HG02870 (cell line): ENCODE measurements around the gene CAPRIN2.

ENCODE experiments used
- ATAC-seq: cut with Tn5 transposase; IDR thresholded peaks from one replicate; pipeline ENCODE4 v1.9.1; 2021; ENCODE audit warnings: mild to moderate bottlenecking, moderate library complexity; ENCODE audit not compliant: unreplicated experiment

The CAPRIN2 gene

DNA sequence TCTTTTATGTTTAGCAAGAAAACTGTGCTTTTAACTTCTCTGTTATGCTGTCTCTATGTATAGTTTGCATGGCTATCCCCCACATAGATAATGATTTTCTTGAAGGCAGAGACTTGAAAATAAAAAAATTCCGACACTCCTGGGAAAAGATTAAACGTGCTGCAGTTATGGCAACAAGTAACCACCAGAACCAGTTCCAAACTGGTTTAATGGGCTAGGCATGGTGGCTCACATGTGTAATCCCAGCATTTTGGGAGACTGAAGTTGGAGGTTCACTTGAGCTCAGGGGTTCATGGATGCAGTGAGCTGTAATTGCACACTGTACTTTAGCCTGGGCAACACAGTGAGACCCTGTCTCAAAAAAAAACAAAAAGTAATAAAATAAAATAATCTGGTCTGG lies 15.1 kb upstream of the CAPRIN2 start:
- ATAC-seq = no peak

GRCh38 chr12:30764251-30764650 lies 9.5 kb upstream of the CAPRIN2 start:
- ATAC-seq = no peak

- ATAC-seq = no peak
Observed at GRCh38 chr12:30763053-30763452, 8.3 kb upstream of the CAPRIN2 start.

GRCh38 chr12:30761730-30762129 lies 7.0 kb upstream of the CAPRIN2 start:
- ATAC-seq = no peak

- ATAC-seq = no peak
Observed at GRCh38 chr12:30757316-30757715, 2.6 kb upstream of the CAPRIN2 start.

DNA sequence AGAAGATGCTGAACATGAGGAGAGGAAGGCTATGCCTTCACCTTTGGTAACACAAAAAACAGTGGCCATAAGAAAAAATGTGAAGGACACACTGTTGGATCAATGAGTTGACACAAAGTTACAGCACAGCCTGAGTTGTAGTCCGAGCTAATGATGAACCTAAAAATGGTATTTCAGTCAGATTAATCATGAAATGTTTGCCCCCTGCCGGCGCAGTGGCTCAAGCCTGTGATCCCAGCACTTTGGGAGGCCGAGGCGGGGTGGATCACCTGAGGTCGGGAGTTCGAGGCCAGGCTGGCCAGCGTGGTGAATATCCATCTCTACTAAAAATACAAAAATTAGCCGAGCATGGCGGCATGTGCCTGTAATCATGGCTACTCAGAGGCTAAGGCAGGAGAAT lies 1.3 kb upstream of the CAPRIN2 start:
- no peak for ATAC-seq

DNA sequence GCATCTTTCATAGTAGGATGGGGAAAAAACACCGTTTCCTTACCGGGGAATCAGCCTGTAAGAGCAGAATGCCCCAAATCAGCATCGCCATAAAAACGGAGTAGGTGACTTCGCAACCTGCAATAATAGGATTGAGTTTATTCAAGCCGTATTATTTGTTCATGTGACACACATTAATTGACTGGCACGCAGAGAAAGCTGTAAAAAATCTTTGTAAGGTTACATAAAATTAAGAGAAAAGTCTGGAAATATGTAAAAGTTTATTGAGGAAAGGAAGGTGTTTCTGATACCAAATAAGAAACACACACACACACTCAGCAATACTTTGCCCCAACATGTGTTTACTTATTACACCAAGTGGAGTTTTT lies 628 bp upstream of the CAPRIN2 start:
- ATAC-seq = no peak

DNA sequence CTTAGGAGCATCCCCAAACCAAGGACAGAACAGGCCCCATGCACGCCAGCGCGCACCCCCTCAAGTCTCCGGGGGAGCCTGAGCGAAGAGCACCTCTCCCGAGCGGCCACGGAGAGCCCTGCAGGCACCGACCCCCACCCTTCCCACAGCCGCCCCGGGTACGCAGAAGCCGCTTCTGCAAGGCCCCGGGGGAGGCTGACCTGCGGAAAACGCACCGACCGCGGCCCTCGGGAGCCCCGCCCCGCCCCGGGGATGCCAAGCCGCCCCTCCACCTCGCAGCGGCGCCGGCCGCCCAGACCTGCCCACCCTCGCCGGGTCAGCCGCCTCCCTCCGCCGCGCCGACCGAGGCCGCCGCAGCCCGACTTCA lies 385 bp downstream of the CAPRIN2 start:
- ATAC-seq = peak; percentile 35

DNA sequence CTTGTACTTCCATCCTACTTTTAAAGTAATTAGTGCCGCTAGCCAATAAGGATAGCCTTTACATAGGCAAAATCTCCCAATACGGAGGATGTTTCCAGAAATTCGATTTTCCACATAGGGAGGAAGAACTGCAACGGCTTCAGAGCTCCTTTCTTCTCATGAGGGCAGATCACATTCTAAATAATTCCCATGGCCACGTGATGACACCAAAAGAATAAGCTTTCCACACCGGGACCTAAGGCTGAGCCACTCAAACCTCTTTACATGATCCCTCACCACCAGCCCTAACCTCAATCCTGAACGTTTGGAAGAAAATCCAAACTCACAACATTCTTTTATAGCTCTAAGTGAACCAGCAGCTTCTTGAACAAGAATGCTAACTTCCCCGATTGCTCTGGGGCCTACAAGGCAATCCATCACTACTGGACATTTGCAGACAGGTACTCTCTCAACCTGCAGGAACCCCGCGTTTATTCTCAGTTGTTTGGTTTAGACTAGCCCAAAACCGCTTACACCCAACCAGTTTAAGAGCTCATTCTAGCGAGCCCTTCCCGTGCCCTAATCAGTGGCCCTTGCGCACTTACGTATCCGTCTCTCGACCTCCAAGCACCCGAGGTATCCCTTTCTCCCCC lies 884 bp downstream of the CAPRIN2 start:
- no peak for ATAC-seq

GRCh38 chr12:30753233-30753632 lies 1.5 kb downstream of the CAPRIN2 start:
- ATAC-seq = no peak

GRCh38 chr12:30752255-30752654 lies 2.5 kb downstream of the CAPRIN2 start:
- no peak for ATAC-seq

DNA sequence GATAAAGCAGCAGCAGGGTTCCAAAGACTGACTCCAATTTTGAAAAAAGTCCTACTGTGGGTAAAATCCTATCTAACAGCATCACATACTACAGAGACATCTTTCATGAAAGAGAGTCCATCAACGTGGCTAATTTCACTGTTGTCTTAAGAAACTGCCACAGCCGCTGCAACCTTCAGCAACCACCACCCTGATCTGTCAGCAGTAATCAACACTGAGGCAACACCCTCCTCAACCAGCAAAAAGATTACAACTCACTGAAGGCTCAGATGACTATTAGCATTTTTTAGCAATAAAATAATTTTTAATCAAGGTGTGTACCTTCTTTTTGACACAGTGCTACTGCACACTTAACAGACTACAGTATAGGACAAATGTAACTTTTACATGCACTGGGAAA lies 6.6 kb downstream of the CAPRIN2 start:
- no peak for ATAC-seq

DNA sequence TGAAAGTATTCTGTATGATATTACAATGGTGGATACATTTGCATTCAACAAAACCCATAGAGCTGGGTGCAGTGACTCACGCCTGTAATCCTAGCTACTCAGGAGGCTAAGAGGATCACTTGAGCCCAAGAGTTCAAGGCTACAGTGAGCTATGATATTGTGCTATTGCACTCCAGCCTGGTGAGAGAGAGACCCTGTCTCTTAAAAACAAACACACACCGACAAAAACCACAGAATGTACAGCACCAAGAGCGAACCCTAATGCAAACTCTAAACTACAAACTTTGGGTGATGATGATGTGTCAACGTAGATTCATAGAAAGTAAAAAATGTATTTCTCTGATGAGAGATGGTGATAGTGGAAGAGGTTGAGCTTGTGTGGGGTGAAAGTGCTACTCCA lies 8.6 kb downstream of the CAPRIN2 start:
- no peak for ATAC-seq

GRCh38 chr12:30744321-30744720 lies 10.4 kb downstream of the CAPRIN2 start:
- no peak for ATAC-seq

GRCh38 chr12:30740274-30740673 lies 14.5 kb downstream of the CAPRIN2 start:
- ATAC-seq = no peak

DNA sequence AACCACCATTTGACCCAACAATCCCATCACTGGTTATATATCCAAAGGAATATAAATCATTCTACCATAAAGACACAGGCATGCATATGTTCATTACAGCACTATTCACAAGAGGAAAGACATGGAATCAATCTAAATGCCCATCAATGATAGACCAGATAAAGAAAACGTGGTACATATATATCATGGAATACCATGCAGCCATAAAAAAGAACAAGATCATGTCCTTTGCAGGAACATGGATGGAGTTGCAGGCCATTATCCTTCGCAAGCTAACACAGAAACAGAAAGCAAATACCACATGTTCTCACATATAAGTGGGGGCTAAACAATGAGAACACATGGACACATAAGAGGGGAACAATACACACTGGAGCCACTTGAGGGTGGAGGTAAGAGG lies 15.7 kb downstream of the CAPRIN2 start:
- no peak for ATAC-seq

DNA sequence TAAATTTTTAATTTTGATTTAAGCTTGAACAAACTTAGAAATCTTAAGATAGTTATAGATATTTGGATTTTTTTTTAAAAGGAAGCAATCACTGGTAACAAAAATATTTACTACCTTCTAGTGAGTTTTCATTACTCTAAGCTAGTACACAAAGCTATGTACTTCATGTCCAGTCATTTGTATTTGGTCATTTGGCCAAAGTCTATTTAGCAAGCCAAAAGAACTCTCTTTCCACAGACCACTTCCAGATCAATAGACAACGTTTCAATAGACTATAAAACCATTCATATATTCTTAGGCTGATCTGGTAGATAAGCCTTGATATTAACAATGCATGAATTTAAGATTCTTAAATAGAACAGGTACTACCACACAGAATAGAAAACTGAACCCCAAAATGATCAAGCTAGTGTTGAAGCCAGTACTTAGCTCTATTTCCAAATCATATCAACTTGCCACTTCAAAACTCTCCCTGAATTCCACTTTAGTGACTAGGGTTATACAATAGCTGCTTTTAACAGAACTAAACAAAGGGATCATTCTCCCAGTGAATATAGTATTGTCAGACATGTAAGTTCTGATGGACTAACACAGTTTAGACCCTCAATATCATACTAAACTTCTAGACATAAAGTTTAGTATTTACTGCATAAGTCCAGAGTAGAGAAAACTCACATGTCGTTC lies 21.7 kb downstream of the CAPRIN2 start:
- no peak for ATAC-seq

DNA sequence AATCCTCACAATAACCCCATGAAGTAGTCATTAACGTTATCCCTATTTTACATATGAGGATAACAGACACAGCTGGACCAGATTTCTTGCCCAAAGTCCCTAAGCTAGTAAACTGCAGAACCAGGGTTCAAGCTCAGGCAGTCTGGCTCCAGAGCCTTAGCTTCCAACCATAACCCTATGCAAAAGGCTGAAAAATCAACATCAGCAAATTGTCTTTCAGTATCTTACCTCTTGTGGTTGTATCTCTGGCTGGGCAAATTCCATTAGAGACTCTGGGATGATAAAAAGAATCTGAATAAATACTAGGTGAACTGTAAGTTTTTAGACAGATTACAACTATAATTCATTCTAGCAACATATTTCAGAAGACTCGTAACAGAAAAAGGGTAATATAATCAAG lies 24.7 kb downstream of the CAPRIN2 start:
- no peak for ATAC-seq

DNA sequence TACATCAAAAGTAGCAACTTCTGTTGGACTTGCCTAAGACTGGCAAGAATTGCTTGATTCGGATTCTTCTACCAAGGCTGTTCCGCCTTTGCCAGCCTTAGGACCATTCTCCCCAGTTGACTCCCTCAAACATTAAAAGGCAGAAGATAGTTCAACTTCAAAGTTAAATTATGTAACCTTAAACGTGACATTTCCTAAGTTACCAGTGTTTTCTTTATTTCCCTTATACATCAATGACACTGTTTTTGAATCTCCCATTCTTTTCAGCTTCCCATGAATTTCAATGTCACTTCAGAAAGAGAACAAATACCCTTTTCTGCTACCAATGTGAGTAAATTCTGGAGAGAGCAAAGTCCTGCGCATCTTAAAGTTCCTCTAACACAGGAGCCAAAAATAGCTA lies 25.2 kb downstream of the CAPRIN2 start:
- ATAC-seq = no peak

DNA sequence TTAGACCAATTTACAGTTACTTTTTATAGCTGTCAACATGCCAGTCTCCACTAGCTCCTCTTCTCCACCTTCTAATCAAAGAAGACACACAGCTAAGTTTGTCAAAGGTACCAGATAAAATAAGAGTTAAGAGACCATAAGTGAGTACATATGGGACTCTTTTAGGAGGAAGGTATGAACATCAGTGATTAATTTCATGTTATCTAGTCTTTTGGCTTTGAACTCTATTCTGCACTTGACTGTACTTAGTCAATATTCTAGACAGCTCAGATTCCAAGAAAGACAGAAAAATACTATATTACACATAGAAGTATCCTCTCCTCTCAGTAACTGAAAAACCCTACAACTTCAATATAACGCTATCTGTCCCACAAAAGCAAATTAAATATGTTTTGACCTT lies 28.1 kb downstream of the CAPRIN2 start:
- no peak for ATAC-seq

- ATAC-seq = no peak
Observed at GRCh38 chr12:30725739-30726138, 29.0 kb downstream of the CAPRIN2 start.

DNA sequence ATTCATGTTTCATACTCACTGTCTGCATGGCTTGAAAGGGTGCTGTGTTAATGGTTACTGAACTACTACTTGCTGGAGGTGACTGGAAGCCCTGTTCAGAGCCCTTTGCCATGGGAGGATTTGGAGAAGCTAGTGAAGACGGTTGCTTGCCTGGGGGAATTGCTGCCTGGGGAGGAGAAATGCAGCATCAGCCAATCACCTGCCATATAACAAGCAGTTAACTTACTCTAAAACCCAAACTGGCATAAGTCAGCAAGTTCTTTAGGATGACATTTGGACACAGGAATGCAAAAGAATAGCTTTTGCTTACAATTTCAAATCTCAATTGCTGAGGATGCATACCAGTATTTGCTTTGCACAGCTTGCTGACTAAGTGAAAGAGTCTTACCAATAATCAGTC lies 35.7 kb downstream of the CAPRIN2 start:
- no peak for ATAC-seq
